Activated CD8-positive, alpha-beta memory T cell treated with anti-CD3 and anti-CD28 coated beads for 1 hour (primary cell): Measurements from ENCODE around the gene CISTR.
"Not testable (repeated sequence)": the region's sequence is repeated elsewhere in the genome, so short reads cannot be mapped to it uniquely, and the experiment has no call there.

Experiments
- DNase-seq, 2 donors: peaks; one replicate each; pipeline ENCODE4 v3.0.0-alpha.2; 2020; ENCODE audit warnings: low read depth in 1 of 2; ENCODE audit errors: extremely low read depth in 1 of 2

The CISTR gene

DNA sequence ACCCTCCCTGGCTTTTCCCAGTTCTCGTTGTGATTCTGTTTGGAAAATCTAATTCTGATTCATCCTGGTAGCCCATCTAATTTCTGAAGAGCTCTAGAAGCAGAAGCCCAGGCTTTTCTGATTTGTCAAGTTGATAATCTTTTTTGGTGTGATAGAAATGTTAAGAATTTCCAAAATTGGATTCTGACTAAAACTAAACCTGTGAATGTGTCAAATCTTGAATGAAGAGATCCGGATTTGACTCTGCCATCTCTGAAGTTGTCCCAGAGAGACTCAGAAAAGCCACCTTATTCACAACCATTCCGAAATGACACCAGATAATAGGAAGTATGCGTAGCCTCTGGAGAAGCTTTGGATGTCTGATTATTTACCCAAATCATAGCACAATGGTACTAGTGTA is 12.8 kb upstream of the CISTR start:
- no peak for DNase-seq

DNA sequence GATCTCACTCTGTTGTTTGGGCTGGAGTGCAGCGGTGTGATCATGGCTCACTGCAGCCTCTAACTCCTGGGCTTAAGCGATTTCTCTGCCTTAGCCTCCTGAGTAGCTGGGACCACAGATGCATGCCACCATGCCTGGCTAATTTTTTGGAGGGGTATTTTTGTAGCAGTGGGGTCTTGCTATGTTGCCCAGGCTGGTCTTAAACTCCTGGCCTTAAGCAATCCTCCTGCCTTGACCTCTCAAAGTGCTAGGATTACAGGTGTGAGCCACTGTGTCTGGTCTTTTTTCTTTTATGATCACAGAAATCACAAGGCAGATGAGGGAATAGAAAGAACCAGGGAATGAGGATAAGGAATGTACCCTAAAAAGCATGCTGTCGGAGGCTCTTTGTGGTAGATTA is 11.0 kb upstream of the CISTR start:
- not testable (repeated sequence) for DNase-seq

DNA sequence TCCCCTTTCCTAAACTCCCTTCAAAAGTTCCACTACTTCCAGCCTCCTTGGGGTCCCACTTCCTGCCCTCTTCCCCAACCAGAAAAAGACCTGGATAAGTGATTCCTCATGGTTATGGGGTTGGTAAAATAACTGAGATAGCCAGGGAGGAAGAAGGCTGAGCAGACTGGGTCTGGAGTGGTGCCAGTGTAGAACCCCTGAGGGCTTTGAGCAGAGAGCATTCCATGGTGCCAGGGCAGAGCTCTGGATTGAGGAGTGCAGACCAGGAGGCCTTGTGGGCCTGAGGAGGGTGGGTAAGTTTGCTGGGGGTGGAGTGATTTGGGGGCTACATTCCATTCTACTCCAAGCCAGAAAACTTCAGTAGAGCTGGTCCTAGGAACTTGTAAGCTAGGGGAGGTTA is 9.5 kb upstream of the CISTR start:
- no peak for DNase-seq

DNA sequence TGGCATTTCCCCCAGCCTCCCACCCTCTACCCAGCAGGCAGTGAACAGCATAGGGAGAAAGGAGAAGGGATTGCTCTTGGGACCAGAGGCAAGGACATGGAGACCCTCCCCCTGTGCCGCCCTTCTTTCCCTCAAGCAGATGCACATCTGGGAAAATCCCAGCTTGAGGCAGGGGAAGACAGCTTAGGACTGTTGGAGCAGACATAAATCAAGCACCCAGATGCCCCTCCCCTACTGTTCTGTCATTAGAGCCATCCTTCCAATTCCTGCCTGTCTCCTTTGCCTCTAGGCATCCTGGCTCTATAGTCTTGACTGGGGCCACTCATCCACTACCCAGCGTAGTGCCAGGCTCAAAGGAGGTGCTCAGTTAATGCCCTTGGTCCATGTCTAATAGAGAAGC is 7.5 kb upstream of the CISTR start:
- no peak for DNase-seq

DNA sequence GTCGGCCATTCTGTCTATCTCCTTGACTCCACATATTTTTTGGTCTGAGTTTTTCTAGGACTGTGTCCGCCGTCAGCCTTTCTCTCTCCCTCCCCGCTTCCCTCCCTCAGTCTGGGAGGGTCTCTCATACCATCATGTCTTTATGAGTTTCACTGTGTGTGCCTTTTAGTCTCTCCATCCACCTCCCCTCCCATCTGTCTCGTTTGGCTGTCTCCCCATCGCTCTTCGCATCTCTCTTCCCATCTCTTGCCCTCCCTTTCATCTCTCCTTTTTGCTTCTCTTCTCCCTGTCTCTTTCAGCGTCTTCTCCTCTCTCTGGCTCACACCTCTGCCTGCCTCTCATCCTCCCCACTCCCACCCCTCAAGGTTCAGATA is 6.9 kb upstream of the CISTR start:
- no peak for DNase-seq

DNA sequence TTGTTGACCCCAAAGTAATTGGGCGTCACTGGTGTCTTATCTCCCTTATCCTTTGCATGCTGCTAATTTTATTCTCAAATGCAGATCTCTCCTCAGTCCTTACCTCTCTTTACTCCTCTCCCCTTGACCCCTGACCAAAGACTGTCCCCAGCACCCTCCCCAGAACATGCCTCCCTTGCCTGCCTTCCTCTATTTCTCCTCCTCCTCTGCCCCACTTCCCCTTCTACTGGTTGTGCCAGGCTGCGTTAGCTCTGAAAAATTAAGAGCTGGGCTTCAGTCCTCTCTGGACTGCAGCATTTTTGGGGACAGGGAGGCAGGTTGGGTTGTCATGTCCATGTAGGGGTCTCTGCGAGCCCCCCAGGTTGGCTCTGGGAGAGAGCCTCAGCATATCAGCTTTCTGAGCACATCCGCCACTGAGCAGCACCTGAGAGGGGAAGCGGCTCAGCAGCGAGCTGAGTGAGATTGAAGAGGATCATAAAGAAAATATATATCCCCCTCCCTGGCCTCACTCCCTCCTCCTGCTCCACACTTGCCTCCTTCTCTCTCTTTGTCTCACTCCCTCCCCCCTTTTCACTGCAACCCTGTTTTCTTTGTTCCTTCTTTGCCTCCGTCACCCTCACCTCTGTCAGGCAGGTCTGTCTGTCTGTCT is 6.4 kb upstream of the CISTR start:
- no peak for DNase-seq

DNA sequence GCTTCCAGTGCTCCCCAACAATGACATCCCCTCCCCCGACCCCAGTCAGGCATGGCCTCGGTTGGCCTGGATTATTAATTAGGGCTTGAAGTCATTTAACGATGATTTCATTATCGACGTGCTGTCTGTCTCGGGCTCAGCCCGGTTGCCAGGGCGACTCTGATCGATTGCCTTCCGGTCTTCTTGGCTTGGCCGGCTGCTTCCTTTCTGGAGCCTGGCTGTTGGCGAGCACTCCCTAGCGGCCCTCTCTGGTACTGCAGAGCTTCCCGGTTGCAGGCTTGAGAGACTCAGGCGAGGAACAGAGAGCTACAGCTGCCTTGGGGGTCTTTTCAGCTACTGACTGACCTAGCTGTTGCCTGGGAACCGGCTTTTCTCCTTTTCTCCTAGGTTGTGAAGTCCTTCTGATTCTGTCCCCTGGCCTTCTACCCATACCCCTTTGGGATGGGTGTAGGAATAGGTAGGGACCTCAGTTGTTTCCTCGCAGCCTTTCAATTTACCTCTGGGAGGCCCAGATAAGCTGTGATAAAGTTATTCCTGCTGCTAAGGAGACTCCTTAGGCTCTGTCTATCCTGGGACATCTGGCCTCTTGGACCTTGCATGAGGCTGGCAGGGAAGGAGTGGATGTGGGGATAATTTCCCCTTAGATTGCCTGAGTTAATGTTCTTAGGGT is 5.5 kb upstream of the CISTR start:
- peak; percentile 50 to 64 for DNase-seq

DNA sequence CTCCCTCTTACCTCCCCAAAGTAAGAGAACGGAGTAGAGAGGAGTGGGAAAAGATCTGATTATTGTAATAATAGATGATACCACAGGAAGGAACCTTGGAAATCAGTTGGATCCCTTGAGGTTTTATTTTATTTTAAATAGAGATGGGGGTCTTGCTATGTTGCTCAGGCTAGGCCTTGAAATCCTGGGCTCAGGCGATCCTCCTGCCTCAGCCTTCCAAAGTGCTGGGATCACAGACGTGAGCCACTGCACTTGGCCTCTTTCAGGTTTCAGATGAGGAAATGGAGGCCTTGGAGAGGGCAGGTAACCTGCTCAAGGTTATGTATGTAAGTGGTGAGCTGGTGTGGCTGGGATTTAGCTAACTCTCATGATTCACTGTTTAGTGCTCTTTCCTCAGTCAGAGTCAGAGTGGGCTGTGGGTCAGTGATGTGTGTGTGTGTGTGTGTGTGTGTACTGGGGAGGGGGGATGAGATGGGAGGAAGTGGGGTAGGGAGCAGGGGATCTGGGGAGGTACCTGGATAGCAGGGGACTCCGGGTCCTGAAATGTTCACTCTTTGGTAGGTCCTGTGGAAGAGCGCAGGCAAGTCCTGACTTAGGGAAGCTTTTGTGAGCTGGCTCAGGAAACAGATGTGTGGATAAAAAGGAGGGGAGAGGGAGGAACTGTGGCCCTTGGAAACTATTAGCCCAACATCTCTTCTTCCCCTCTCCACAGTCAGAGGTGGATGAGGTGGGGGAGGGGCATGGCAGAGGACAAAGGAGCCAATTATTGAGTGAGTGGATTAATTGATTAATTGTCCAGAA is 4.7 kb upstream of the CISTR start:
- DNase-seq: no peak

DNA sequence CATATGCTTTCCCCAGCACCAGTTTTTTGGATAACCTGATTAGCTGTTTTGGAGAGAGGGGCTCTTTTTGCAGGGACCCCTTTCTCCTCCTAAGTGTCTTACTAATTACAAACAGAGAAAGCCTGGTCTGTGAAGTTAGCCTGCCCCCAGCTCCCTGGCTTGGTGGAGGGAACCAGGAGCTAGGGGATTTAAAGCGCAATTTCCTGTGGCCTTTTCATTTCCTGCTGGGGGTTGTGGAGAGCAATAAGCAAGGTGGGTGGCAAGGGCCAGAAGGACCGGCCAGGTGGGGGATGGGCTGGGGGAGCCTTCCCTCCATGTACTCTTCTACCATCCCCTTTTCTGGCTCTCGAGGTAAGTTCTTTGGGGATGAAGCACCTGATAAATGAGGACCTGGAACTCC is 4.1 kb upstream of the CISTR start:
- no peak for DNase-seq

DNA sequence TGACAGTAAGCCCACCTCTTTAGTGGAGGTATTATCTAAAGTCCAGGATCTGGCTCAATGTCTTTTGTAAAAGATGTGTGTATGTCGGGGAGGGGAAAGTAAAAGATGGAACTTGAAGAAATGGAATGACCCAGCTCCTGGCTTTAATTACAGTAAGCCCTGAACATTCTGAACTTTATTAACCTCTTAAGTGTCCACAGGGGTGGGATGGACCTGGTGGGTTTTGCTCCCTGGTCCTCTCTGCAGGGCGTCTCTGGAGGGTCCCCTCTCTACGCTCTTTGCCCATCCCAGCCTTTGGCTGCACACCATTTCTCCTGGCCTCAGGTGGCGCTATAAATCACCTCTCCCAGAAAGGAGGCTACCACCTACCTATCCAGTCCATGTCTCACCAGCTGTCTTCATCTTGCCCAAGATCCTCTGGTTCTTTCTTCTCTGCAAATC is 3.7 kb upstream of the CISTR start:
- no peak for DNase-seq

DNA sequence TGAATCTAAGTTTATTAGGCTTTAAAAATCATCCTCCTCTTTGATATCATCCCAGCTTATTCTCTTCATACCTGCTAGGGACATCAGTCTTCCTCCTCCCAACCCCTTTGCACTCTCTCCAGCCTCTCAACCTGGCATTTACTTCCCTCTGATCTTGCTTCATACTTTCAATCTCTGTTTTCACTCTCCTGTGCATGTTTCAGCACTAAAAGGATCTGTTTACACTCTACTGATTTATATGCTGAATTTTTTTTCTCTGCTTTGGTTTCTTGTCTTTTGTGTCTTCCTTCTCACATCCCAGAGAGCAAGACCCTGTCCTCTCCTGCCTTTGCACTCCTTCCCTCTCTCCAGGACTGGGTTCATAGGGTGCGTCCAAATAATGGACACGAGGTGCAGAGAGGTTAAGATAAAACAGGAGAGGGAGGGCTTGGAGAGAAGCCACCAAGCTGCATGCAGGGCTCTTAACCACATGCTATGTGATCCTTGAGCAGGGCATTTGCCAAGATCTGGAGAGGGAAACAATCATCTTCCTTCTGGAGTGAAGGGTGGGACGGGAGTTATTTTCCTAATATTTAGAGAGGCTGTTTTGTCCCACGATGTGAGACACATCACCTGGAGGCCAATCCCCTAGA is 3.0 kb upstream of the CISTR start:
- no peak for DNase-seq

DNA sequence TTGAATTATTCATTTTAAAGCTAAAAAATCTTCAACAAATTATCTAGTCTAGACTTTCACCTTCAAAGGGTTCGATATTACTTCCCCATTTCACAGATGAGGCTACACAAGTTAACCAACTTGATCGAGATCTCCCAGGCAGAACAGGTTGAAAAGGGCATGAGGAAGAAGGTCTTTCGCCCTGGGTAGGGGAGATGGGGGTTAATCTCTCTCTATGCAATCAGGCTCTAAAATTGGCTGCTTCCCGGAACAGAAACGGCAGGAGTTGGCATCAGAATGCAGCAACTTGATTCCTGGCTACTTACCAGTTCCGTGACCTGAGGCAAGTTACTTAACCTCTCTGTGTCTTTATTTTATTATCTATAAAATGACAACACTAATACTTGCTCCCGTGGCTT is 2.4 kb upstream of the CISTR start:
- no peak for DNase-seq

DNA sequence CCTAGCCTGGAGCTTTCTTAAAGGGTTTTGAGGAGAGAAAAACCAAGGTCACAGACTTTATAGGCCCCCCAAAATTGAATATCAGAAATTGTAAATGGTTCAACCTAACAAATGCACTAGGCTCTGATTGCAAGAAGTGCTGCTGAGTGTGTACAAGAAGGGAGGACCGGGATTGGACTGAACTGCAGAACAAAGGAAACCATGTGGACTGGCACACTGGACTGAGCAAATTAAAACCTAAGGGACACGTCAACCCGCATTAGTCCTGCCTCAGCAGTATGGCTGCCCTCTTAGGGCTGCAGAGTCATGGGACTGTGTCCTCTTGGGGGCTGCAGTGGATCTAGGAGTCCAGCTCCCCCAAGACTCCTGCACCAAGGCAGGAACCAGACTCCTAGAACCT is 842 bp upstream of the CISTR start:
- DNase-seq: no peak

DNA sequence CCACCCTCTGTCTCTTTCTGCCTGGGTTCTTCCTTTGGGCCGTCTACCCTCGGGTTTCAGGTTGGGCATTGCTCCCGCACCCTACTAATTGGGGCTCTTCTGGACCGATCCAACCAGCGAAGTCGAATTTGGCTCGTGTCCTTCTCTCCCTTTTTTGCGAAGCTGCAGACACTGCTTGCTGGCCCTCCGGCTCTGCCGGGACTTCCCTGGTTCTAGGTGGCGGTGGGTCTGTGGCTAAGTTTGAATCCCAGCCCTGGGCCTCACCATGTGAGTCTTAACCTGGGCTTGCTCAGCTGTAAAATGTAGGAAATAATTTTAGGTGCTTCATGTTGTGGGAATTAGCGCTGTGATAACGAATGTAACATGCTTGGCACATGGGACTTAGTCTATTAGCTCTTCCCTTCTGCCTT is 418 bp upstream of the CISTR start:
- DNase-seq: no peak

DNA sequence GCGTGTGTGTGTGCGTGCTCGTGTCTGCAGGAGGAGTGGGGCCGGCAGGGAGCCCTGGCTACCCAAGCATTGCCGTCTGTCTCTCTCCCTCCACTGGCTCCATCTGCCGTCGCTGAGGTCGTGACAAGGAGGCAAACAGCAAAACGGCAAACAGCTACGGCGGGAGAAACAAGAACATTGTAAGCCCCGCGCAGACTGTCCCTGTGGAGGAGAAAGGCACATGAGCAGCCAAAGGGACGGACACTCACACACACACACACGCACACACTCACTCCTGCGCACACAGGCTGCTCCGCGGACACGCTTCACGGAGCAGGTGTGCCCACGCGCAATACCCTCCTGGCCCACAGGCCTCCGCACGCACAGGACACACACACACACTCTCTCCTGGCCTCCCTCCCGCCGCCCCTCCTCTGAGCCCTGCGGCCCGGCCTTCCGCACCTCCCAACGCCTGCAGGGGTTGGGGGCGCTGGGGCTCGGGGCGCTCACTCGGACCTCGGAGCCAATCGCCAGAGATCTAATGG is 905 bp downstream of the CISTR start:
- DNase-seq: no peak

DNA sequence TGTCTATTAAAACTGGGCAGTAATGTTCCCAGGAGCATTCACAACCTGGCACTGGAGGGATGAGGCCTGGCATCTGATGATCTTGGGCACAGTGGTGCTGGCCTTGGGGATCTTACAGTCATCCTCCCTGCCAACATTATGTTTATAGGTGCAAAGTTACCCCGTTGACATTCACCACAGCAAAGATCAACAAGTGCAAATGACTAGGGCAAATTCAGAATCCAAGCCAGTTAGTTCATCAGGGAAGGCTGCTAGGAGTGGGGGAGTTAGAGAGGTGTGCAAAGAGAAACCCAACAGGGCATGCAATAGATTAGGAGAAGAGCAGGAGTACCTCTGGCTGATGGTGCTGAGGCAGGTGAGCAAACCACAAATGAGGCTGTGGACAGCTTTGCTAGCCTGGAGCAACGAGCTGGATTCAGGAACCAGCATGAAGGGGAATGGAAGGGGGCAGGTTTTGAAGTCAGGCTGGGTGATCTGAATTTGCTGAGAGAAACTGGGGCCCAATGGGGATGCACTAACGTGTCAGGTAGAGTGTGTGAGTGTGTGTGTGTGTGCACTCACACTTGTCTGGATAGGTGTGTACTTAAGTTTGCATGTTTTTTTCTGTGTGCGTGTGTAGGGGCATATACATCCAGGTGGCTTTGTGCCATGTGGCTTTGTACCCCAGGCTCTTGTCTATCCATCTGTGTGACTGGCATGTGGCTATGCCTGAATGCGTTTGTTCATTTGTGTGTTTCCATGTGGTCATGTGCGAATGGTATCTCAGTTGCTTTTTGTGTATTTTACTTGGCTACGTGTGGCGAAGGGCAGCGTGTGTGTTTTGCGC is 1.6 kb downstream of the CISTR start:
- DNase-seq: no peak

DNA sequence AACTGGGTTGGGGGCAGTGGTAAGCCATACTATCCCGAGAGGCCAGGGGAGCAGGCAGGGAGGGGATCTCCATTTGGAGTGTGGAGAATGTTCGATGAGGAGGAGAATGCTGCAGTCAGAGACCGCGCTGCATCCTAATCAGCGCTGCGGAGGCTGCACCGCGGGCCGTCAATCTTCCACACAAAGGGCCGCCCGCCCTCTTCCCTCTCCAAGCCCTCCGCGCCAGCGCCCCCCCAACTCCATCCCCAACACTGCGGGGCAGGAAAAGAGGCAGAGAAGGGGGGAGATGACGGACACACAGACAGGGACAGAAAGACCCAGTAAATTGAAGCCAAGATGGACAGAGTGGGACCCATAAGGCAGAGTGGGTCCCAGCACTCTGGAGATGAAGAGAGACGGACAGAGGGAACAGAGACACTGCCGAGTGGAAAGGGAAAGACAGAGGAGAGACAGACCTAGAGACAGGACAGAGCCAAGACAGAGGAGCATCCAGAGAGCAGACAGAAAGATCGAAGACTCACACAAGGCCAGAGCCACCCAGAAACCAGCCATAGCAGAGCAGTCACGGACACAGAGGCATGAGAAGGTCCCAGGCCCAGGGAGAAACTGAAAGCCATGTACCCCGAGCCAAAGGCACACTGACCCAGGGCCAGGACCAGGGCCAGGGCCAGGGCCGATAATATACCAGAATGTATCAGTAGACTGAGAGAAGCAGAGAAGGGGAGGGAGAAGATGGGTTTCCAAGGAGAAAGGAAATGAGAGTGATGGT is 3.5 kb downstream of the CISTR start:
- DNase-seq: no peak

DNA sequence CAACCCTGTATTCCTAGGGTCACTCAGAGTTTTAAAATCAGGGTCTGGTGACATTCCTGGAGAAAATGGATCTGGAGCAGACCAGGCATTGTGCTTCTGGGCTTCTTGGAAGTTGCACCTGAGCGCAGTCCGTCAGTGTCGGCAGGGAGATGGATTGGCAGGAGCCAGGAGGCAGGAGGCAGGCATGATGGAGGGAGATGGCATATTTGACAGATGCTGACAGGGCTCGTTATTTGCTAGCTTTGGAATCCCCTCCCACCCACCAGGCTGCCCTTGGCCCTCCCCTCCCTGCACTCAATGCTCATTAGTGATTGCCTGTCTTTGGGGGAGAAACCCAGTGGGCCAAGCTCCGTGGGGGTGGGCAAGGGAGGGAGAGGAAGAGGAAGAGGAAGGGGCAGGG is 4.7 kb downstream of the CISTR start:
- no peak for DNase-seq

DNA sequence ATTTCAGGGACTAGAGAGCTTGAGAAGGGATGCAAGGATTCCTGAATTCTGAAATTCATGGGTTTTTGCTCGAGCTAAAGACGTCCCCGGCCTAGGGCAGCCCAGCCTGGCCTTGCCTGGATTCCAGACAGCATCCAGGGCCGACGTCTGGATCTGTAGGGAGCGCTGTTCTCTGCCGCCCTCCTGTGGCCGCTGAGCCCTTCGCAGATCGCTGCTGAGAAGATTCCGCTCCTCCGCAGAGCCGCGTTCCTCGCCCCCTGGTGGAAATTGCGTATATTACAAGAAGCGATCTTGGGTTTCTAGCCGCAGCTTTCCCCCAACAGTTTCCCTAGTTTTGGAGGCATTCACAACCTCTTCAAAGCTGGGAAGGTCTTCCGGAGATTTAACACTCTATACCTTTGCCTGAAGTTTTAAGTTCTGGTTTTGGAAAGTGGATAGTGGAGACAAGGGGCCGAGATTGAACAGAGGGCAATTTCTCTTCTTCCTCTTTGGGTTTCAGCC is 5.1 kb downstream of the CISTR start:
- peak; percentile 69 to 79 for DNase-seq

DNA sequence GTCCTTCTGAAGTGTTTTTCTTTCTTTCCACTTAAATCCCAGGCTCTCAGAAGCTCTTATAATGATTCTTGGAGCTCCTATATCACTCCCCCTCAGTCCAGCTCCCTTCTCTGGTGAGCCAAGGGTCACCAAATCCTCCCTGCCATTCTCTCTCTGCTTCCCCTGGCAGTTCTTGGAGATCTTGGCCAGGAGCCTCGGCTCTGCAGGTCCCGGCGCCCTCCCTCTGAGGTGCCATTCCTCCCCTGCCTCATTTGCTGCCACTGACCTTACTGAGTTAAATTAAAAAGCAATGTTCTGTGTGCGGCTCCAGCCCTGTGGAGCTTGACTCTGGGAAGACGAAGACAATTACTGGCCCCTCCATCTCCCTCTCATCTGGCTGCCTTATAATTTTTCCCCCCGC is 7.0 kb downstream of the CISTR start:
- no peak for DNase-seq
